Tibial artery (tissue), 4 donors: ENCODE results near the gene DPP4.
"Not testable (repeated sequence)": the region's sequence is repeated elsewhere in the genome, so short reads cannot be mapped to it uniquely, and the experiment has no call there.

Source experiments
- DNase-seq, 2 donors: peaks; one replicate each; pipeline ENCODE4 v3.0.0-alpha.2; 2019
- H3K27ac ChIP-seq, 2 donors: fragments of 200-600 bp; sonication (generic) in 1 of 2; 1 replicate in 1 of 2; 2 replicates in 1 of 2; pipeline ENCODE4 v1.5.1; 2018 to 2019; ENCODE audit warnings: mild to moderate bottlenecking in 1 of 2
- H3K27me3 ChIP-seq, 2 donors: fragments of 200-600 bp; sonication (generic) in 1 of 2; one replicate each; pipeline versions ENCODE4 v1.5.1 to v1.6.0; 2016 to 2019
- H3K36me3 ChIP-seq, 3 donors: fragments of 200-600 bp; sonication (generic) in 2 of 3; one replicate each; pipeline ENCODE4 v1.5.1; 2016 to 2019; ENCODE audit warnings: mild to moderate bottlenecking in 2 of 3
- H3K4me1 ChIP-seq, 4 donors: fragments of 200-600 bp; sonication (generic) in 2 of 4; 1 replicate in 3 of 4; 2 replicates in 1 of 4; pipeline ENCODE4 v1.5.1; 2016 to 2019
- H3K4me3 ChIP-seq, 2 donors: fragments of 200-600 bp; sonication (generic) in 1 of 2; 1 replicate in 1 of 2; 2 replicates in 1 of 2; pipeline ENCODE4 v1.5.1; 2018 to 2019; ENCODE audit warnings: mild to moderate bottlenecking in 2 of 2
- H3K9me3 ChIP-seq, 3 donors: fragments of 200-600 bp; sonication (generic) in 1 of 3; one replicate each; pipeline ENCODE4 v1.5.1; 2016 to 2019
- intact Hi-C: fragments of 100-400 bp; cut with DNase I; formaldehyde crosslinking; loops from one replicate; pipeline ENCODE4 v1.15.0; 2023; ENCODE audit warnings: low total_unique reads
- TF ChIP-seq, protein P1 (sequence below), 2 experiments: fragments of 200-600 bp in 1 of 2; fragments of 450-650 bp in 1 of 2; IDR thresholded peaks; one replicate each; pipeline ENCODE4 v1.5.1; 2017 to 2019; ENCODE audit warnings: antibody characterized with exemption in 2 of 2, mild to moderate bottlenecking in 1 of 2, moderate library complexity in 1 of 2

DPP4 gene

DNA sequence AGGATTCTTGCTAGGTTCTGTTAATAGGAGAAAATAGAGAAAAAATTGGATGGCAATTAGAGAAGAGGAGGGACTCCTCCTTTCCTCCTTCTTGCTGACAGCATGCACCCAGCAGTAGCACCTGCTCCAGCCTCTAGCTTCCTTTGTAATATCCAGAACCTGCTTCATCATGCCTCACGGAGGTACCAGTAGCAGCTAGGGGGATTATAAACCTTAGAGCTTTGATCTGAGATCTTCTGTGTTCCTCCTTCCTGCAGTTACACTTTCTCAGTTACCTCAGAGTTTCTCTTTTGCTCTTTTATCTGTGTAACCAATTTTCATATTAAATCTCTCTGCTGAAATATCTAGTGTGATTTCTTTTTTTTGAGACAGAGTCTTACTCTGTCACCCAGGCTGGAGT, 16.6 kb downstream of the DPP4 start:
- TF ChIP-seq, protein P1, sequence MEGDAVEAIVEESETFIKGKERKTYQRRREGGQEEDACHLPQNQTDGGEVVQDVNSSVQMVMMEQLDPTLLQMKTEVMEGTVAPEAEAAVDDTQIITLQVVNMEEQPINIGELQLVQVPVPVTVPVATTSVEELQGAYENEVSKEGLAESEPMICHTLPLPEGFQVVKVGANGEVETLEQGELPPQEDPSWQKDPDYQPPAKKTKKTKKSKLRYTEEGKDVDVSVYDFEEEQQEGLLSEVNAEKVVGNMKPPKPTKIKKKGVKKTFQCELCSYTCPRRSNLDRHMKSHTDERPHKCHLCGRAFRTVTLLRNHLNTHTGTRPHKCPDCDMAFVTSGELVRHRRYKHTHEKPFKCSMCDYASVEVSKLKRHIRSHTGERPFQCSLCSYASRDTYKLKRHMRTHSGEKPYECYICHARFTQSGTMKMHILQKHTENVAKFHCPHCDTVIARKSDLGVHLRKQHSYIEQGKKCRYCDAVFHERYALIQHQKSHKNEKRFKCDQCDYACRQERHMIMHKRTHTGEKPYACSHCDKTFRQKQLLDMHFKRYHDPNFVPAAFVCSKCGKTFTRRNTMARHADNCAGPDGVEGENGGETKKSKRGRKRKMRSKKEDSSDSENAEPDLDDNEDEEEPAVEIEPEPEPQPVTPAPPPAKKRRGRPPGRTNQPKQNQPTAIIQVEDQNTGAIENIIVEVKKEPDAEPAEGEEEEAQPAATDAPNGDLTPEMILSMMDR (IDR thresholded peaks at IDR 0.05) = no peak
- Histone ChIP-seq H3K36me3 (no peaks in the 10 kb centered on the region), H3K27ac (no peak overlapping the region), H3K4me3 (no peak overlapping the region), H3K4me1 (no peaks in the 10 kb centered on the region), H3K9me3 (peaks cover 0 to 18% (median 9%) of the 10 kb centered on the region in 3 donors), H3K27me3 (no peaks in the 10 kb centered on the region)
- intact Hi-C loops = no loop called here
- DNase-seq = no peak

DNA sequence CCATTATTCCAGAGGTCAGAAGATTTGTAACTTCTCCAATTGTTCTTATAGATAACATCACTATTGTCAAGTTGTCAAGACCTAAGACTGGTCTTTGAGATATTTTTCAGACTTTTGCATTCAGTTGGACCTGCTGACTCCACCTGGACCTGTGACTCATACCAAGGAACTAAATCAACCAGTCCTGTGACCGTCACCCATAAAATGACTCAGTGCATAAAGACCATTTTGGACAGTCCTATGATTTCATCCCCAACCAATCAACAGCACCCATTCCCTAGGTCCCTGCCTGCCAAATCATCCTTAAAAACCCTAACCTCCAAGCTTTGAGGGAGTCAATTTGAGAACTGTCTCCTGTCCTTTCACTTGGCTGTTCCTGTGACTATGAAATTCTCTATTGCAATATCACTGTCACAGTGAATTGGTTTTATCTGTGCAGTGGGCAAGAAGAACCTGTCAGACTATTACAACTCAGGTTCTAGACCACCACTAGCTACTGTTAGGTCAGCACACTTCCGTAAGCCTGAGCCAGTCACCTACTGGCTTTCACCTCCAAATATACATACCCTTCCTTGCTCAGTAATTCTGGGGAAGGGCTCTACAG, 17.1 kb downstream of the DPP4 start:
- Histone ChIP-seq H3K36me3 (no peaks in the 10 kb centered on the region), H3K9me3 (peaks cover 0 to 18% (median 9%) of the 10 kb centered on the region in 3 donors), H3K27ac (no peak overlapping the region), H3K27me3 (no peaks in the 10 kb centered on the region), H3K4me1 (no peaks in the 10 kb centered on the region), H3K4me3 (no peak overlapping the region)
- intact Hi-C loops = no loop called here
- TF ChIP-seq, protein P1 (IDR thresholded peaks at IDR 0.05) = no peak
- no peak for DNase-seq

DNA sequence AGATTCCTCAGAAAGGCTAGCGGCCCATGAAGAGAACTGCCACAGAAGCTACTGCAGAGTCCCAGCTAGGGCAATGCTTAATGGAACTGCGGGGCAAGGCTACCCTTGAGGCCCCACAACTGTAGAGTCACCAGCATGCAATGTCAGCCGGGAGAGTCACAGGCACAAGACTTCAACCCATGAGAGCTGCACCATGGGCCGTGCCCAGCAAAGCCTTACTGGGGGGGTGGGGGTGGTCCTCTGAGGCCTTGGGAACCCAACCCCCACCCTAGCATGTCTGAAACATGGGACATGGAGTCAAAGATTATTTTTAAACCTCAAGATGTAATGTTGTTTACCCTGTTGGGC, 20.2 kb downstream of the DPP4 start:
- Histone ChIP-seq H3K9me3 (peaks cover 0 to 18% (median 9%) of the 10 kb centered on the region in 3 donors), H3K4me1 (no peaks in the 10 kb centered on the region), H3K4me3 (no peak overlapping the region), H3K36me3 (no peaks in the 10 kb centered on the region), H3K27ac (no peak overlapping the region), H3K27me3 (no peaks in the 10 kb centered on the region)
- TF ChIP-seq, protein P1 (IDR thresholded peaks at IDR 0.05) = no peak
- intact Hi-C loops = no loop called here
- no peak for DNase-seq

DNA sequence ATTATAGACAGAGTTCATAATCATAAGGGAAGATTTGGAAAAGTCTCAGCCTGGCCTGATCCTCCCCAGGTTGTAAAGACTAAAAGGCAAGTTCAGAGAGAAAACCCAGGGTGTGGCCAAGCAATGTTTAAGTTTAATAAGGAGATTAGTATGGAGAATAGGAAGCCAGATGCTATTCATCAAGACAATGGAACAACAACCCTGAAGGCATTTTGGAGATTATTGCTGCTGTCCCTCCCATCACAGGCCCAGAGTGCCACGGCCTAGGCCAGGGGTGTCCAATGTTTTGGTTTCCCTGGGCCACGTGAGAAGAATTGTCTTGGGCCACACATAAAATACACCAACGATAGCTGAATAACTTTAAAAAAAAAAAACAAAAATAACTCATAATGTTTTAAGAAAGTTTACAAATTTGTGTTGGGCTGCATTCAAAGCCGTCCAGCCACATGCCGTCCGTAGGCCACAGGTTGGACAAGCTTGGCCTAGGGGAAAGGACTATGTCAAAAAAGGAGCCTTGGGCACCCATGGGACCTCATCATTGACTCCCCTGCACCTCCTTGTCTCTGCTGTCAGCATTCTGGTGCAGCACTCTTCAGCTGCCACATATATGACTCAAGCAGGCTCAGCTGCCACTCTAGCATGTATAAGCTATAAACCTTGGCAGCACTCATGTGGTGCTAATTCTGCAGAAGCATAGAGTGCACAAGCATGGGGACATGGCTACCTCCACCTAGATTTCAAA, 20.8 kb downstream of the DPP4 start:
- no peak for DNase-seq
- Histone ChIP-seq H3K27me3 (no peaks in the 10 kb centered on the region), H3K4me3 (no peak overlapping the region), H3K27ac (no peak overlapping the region), H3K4me1 (no peaks in the 10 kb centered on the region), H3K9me3 (peaks cover 0 to 18% (median 9%) of the 10 kb centered on the region in 3 donors), H3K36me3 (no peaks in the 10 kb centered on the region)
- TF ChIP-seq, protein P1 (IDR thresholded peaks at IDR 0.05) = no peak
- intact Hi-C loops = no loop called here

GRCh38 chr2:162050513-162050961, 23.5 kb downstream of the DPP4 start:
- TF ChIP-seq, protein P1 (IDR thresholded peaks at IDR 0.05) = no peak
- DNase-seq = no peak
- no peaks in the 10 kb centered on the region for H3K9me3 ChIP-seq

GRCh38 chr2:162049089-162049488, 24.9 kb downstream of the DPP4 start:
- H3K9me3 ChIP-seq, H3K4me3 ChIP-seq, intact Hi-C loops, DNase-seq, H3K27me3 ChIP-seq, H3K36me3 ChIP-seq, H3K27ac ChIP-seq, H3K4me1 ChIP-seq: not testable (repeated sequence)

More at GRCh38 chr2:162050513-162050961, 23.5 kb downstream of the DPP4 start:
- Histone ChIP-seq H3K27me3 (peaks cover 0 to under 1% of the 10 kb centered on the region in 2 donors), H3K4me1 (no peaks in the 10 kb centered on the region), H3K36me3 (no peaks in the 10 kb centered on the region), H3K4me3 (no peak overlapping the region), H3K27ac (no peak overlapping the region)
- intact Hi-C loops = no loop called here
